Stimulated activated CD4-positive, alpha-beta T cell treated with anti-CD3 and anti-CD28 coated beads, TNF-alpha, amount 100 ng/mL, for 24 hours (primary cell): Measurements from ENCODE around the gene CRYBG1.
"Not testable (repeated sequence)": the region's sequence is repeated elsewhere in the genome, so short reads cannot be mapped to it uniquely, and the experiment has no call there.

Experiments used
- DNase-seq, 3 experiments: peaks; one replicate each; pipeline ENCODE4 v3.0.0-alpha.2; 2020; ENCODE audit warnings: low read depth in 3 of 3

CRYBG1 gene

GRCh38 chr6:106548926-106549455 lies 188.5 kb downstream of the CRYBG1 start:
- not testable (repeated sequence) for DNase-seq

- no peak for DNase-seq
Measured at GRCh38 chr6:106549521-106549920, 189.0 kb downstream of the CRYBG1 start.

- DNase-seq, result no peak
Measured at GRCh38 chr6:106551155-106551554, 190.6 kb downstream of the CRYBG1 start.

DNA sequence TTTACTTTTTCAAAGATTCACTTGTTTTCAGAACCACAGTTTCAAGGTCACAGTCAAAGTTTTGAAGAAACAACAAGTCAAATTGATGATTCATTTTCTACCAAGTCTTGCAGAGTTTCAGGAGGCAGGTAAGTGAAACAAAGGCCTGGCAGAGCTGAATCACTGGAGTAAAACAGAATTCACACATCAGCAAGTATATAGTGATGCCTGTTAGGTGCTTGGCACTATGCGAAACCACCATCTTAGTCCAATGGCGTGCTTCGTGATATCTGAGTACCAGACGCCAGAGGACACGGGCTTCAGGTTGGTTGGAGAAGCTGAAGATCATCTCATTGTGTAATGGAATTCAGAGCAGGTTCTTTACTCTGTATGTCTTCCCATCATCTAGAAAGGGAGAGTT lies 192.9 kb downstream of the CRYBG1 start:
- peak in 2 of 3 experiments; percentile 11 to 24 for DNase-seq

- DNase-seq, result no peak
Measured at GRCh38 chr6:106555767-106556166, 195.2 kb downstream of the CRYBG1 start.

- DNase-seq, result no peak
Measured at GRCh38 chr6:106556368-106556960, 195.9 kb downstream of the CRYBG1 start.

DNA sequence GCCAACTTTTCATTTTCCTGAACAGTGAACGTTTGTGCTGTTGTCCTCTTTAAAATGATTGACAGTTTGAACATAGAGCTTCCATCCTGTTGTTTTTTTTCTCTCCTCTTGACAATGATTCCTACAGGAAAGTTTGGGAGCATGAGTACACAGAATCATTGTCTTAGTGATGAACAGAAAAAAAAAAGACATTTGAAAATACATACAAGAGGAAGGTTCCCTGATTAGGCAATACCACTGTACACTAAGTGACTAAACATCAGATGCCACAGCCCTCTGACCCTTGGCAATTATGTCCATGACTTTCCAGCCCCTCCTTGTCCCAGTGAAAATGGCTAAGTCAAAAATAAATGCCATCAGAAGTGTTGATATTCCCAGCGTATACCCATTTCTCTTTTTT lies 197.3 kb downstream of the CRYBG1 start:
- DNase-seq, result no peak

- no peak for DNase-seq
Measured at GRCh38 chr6:106558364-106558763, 197.8 kb downstream of the CRYBG1 start.

DNA sequence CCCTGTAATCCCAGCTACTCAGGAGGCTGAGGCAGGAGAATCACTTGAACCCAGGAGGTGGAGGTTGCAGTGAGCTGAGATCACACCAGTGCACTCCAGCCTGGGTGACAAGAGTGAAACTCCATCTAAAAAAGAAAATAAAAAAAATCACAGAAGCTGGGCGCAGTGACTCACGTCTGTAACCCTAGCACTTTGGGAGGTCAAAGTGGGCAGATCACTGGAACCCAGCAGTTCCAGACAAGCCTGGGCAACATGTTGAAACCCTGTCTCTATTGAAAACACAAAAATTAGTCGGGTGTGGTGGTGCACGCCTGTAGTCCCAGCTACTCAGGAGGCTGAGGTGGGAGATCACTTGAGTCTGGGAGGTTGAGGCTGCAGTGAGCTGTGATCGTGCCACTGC lies 199.1 kb downstream of the CRYBG1 start:
- DNase-seq, result not testable (repeated sequence)

DNA sequence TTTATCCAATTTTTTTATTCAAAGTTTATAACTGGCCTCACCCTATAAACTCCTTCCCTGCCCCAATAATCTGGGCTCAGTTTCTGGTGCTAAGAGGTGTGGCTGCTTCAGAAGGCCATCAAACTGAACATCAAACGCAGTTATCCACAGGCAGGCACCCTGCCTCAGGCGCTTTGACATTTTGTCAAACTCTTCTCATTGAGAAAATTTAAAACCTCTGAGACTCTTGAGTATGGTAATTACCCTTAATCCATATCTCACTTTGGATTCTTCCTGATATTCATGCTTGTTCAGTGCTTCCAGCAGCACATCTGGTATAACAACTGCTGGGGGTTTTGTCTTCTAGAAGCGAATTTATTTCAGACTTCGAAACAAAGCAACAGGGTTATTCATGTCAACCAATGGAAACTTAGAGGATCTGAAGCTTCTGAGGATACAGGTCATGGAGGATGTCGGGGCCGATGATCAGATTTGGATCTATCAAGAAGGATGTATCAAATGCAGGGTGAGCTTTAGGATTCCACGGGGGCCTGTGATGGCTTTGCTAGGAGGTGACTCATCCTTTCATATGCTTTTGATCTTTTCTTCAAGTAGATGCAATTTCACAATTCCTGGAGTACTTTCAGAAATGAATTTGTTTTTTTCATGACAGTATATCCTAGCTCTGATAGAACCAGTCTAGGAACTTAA lies 200.6 kb downstream of the CRYBG1 start:
- DNase-seq, result no peak

GRCh38 chr6:106561686-106562405 lies 201.3 kb downstream of the CRYBG1 start:
- DNase-seq, result no peak

GRCh38 chr6:106563614-106564013 lies 203.1 kb downstream of the CRYBG1 start:
- DNase-seq, result no peak

- no peak for DNase-seq
Measured at GRCh38 chr6:106564476-106564875, 204.0 kb downstream of the CRYBG1 start.

DNA sequence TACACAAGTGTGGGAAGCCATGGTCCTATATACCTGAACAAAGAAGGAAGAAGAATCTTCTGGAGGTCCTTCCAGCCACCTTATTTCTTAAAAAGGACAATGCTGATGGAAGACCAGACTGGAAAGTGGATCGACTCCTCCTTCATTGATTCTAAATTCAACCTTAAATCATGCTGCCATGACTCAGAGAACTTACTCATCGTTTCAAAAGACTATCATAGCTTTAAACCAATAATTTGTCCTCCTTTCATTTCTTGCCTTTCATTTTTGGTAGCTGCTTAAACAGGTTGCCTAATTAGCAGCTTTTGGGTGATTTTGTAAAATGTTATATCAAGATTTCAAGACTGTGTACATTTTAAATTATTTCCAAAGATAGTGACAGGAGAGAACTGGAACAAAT lies 208.0 kb downstream of the CRYBG1 start:
- DNase-seq, result no peak

DNA sequence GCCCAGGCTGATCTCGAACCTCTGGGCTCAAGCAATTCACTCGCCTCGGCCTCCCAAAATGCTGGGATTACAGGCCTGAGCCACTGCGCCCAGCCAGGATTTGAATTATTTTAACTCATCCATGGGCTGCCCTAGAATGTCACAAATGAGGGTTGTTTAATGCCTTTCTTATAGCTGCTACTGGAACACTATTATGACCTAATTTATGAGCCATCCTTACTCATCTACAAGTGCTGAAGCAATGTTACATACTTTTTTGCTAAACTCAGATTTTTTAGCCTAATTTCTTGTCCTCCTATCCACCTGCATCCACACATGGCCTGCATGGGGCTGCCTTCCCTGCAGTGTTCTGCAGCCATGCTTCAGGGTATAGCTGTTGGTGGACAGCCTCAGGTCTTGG lies 208.9 kb downstream of the CRYBG1 start:
- DNase-seq, result no peak

DNA sequence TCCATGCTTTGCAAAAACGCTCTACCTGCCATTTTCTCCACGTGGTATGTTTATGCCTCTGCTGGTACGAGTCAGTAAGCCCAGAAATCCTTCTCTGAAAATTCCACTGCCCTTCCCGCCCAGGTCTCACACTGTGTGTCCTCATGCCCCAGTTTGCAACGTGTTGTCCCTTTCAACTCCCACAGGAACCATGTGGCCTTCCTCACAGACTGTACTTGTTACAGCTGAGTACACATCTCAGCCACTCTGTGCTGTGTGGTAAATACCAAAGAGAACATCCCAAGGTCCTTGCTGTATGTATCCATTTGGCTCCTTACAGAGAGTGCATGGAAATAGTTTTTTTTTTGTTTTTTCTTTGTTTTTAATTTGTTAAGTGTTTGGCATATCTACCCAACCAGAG lies 211.9 kb downstream of the CRYBG1 start:
- DNase-seq, result no peak

- no peak for DNase-seq
Measured at GRCh38 chr6:106572875-106573585, 212.5 kb downstream of the CRYBG1 start.

GRCh38 chr6:106574741-106575458 lies 214.4 kb downstream of the CRYBG1 start:
- no peak for DNase-seq

DNA sequence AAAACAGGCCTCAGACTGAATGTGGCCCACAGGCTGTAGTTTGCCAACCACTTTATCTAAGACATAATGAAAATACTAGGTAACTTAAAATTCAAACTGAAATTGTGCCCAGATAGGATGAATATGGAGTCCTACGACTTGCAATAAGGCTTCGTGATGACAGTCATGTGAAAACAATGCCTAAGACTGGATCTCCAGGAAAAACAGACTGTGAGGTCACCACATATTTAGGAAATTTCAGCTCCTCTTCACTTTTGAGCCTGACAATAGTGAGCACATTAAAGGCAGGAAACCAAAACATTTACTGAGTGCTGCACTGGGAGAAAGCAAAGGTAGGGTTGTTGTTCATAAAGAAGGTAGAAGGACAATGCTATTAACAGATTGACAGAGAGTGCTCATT lies 218.8 kb downstream of the CRYBG1 start:
- no peak for DNase-seq

GRCh38 chr6:106581468-106581867 lies 221.0 kb downstream of the CRYBG1 start:
- DNase-seq, result no peak

- DNase-seq, result no peak
Measured at GRCh38 chr6:106586815-106587415, 226.4 kb downstream of the CRYBG1 start.
